ENCODE data around the gene ESRRG.

DNA sequence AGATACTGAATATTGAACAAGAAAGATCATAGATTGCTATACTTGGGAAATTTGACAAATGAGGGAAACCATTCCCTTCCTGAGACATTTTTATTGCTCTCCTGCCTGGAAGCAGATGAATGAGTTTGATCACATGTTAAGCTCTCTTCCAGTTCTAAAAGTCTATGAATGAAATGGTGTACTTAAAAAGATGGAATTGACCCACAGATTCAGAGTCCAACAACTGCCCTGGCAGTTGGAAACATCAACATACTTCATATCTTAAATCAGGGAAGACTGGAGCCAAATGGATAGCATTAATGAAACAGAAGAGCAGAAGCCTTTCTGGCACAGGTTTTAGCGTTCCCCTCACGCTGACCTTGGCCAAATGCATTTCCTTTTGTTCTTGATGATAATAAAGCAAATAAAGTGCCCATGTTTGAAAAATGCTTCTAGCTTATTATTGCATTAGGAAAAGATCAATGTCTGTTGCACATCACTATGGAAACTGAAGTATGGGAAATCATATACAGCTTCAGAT is 142.6 kb downstream of the ESRRG start:
- TF ChIP-seq GATA2 (IDR thresholded peaks at IDR 0.05; ENCODE audit: low read depth, low read length), result peak; percentile 97
- TF ChIP-seq GATA3 (IDR thresholded peaks at IDR 0.05; ENCODE audit: low read depth, low read length), result peak; percentile 96

Data from SH-SY5Y (cell line).